HG03457 (cell line): Measurements from ENCODE around the gene SIK3.

Experiments
- ATAC-seq: cut with Tn5 transposase; IDR thresholded peaks from one replicate; pipeline ENCODE4 v1.9.1; 2021; ENCODE audit warnings: moderate number of reproducible peaks; ENCODE audit not compliant: unreplicated experiment

SIK3 gene

DNA sequence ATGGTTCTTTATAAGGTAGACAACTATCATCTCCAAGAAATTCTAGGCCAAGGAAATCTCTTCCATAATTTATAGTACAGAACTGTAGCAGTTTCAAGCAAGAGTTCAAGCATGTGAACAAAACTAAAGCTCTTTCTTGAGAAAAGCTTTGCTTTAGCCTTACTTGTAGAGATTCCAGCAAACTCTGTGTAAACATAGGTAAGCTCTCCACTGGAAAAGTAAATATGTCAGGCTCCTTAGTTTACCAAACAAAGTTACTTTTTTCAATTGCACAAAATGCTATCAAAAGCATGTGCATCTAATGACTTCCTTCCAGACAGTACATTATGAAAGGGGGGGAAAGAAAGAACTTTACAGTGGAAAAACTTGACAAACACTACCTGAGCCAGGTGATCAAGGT is 125.0 kb downstream of the SIK3 start:
- ATAC-seq: no peak

DNA sequence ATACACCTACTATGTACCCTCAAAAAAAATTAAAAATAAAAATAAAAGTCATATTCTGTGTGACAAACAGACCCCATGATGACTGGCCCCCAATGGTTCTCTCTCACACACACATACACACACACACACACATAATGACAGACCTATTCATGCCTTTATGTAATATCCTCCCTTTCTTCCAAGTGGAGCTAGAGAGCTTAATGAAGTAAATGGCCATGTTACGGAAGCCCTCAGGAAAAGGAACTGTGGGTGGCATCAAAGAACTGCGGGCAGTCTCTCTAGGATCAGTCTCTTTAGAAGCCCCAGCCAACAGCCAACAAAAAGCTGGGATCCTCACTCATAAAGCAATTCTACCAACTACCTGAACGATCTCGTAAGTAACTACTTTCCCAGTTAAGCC is 125.5 kb downstream of the SIK3 start:
- no peak for ATAC-seq

DNA sequence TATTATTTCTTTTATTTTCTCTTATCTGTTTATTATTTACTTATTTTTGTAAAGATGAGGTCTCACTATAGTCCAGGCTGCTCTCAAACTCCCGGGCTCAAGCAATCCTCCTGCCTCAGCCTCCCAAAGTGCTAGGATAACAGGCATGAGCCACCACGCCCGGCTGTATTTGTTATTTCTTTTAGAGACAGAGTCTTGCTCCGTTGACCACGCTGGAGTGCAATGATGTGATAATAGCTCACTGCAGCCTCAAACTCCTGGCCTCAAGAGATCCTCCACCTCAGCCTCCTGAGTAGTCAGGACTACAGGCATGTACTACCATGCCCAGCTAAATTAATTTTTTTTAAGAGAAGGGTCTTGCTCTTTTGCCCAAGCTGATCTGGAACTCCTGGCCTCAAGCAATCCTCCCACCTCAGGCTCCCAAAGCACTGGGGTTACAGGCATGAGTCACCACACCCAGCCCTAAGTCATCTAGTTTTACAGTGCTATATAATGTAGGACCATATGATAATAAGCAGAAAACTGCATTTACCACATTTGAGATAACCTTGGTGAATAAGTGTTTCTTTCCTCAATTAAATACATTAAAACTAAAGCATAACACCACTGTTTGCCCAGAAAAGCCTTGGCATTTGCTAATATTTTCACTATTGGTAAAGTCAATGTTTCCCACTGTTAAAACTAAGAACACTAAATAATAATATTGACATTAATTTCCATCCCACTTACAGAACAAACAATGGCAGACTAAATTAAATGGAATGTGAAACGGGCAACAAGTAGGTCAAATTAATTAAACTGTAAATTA is 127.5 kb downstream of the SIK3 start:
- ATAC-seq: no peak

DNA sequence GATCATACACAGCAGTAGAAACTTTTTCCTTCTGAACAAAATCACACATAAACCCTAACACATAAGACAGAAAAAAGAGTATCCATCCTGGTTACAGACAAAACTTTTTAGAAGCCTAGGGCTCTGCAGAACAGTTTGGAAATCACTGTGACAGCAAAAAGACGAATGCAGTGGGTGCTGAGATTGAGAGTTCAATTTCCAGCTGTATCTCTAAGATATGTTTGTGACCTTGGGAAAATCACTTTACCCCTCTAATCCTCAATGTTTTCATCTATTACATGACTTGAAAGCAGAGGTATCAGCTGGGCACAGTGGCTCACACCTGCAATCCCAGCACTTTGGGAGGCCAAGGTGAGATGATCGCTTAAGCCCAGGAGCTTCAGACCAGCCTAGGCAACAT is 128.5 kb downstream of the SIK3 start:
- ATAC-seq: no peak

DNA sequence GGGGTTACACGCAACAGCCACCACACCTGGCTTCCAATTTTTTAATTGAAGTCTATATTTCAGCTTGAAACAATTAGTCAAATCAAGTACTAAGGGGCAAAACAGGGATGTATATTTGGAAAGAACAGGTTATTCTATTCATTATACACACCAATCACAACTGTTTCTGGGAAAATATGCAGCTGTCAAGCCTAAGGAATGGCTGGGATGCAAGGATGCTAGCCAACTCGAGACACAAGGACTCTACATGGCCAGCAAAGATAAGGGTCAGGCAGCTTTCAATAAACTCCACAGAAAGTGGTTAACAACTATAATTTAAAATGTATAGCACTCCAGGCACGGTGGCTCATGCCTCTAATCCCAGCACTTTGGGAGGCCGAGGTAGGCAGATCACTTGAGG is 134.0 kb downstream of the SIK3 start:
- ATAC-seq: no peak

DNA sequence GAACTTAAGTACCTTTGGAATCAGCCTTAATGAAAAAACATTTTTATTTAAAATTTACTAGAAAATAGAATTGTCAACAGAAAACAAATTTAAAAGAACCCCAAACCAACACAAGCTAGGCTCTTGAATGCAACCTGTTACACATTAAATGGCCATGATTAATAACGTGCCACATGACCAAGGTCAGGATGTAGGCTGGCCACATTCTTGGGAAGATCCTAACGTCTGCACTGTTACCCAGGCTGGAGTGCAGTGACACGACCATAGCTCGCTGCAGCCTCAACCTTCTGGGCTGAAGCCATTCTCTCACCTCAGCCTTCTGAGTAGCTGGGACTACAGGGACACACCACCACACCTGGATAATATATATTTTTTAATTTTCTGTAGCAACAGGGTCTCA is 134.4 kb downstream of the SIK3 start:
- no peak for ATAC-seq

DNA sequence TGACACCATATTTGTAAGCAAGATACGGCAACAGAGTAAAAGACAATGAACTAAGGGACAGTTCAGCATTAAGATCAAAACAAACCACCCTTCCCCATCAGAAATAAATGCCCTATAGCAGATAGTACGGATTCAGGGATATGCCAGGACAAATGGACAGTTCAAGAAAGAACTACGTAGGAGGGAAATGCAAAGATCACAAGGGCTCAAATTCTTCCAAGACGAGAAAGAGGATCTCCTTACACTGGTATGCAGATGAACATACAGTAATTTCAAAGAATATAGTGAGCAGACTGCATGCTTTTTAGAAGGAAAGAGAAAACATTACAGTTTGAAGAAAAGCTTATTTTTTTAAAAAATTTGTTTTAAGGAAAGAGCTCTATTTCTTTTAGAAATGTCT is 136.1 kb downstream of the SIK3 start:
- no peak for ATAC-seq

DNA sequence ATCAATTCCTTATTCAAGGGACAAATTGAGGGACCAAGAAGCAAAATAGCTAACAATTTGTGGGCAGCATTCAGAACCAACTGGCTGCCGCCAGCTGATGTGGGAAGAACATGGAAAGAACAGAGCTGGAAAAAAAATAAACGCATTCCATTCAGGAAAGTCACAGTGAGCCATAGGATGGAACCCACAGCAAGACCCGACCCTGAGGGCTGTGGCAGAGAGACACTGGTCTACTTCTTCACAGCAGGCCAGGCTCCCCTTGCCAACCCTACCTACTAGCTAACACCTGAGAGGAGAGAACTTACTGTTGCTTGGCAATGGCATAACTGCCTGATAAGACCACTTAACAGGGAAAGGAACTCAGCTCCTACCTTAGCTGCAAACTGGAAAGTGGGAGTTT is 137.3 kb downstream of the SIK3 start:
- ATAC-seq: no peak

DNA sequence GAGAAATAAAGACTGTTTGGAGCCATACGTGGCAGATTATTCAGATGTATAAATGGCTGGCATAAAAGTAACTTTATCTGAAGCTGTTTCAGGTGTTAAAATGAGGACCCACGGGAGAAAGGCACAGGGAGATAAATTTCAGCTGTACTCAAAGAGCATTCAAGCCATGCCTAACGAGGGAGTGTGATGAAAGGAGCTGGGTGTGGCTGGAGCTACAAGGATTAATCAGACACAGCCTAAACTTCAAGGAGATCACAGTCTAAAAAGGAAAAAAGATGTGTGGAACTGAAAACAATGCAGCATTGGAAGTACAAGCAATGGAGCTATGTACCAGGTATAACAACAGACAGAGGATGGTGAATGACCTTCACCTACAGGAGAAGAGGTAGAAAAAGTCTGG is 140.0 kb downstream of the SIK3 start:
- no peak for ATAC-seq

DNA sequence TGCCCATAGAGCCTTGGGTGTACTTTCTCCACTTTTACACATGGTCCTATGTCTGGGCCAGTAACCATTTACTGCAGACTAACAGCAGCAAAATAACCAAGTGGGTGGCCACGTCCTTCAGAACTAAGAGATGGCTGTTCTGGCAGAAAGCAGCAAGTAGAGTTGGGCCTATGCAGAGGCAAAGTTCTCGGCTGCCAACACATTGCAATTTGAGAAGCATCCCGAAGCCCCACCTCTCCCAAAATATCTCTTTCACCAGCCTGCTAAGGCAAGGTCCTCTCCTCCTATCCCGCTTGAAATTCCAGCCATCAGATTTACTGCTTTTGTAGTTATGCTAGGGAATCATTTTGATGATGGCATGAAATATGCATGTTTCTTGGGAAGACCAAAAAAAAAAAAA is 142.3 kb downstream of the SIK3 start:
- ATAC-seq: no peak

DNA sequence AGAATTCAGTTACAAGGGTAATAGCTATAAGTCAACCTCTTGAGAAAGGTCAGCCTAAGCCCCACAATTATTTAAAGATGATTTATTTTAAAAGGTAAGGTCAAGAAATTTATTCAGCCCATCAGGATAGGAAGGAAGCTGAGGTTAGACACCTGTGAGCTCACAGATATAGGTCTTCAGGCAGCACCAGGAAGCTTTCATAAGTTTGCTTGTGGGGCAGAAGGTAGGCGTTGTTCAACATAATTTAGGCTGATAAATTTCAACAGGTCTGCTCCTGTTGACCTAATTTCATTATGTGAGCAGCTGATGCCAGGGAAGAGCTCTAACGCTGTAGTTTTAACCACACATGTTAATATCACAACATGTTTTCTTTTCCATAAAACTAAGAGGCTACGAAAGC is 142.7 kb downstream of the SIK3 start:
- no peak for ATAC-seq

DNA sequence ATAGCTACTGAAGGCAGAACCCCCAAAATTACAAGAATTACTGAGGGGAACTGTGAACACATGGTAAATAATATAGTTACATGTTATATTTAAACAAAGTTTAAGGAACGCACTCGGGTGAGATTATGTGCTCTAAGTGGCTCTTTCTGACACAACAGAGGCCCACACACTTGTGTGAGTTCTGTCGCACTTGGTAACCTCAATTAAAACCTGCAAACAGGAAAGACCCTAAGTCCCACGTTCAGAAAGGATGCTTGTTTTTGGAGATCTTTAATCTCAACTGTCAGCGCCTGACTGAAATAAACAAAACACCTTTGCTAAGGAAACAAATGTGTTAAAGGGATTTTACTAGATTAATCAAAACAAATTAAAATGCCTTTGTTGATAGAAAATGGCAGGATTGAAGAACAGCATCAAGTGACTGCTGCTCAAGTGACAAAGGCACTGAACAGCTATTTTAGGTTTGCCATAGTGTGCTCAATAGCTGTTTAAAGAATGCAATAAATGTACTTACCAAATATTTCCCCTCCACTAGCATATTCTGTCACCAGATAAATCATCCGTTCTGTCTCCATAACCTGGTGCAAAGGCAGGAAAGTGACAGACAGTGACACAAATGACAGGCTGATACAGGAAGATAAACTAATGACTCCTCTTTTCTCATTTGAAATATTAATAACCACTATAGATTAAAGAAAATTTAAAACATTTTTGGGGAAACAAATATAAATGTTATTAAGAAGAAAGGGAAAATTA is 144.5 kb downstream of the SIK3 start:
- no peak for ATAC-seq

DNA sequence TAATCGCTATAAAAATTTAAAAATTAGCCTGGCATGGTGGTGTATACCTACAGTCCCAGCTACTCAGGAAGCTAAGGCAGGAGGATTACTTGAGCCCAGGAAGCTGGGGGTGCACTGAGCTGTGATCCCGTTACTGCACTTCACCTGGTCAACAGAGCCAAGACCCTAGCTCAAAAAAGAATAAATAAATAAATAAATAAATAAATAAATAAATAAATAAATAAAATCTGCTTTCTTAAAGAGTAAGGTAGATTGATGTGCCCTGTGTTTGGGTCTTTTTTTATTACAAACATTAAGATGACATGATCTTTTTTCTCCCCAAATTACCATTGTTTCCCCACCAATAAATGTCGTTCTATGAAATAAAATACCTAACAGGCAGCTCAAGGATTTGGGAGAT is 146.5 kb downstream of the SIK3 start:
- ATAC-seq: no peak

DNA sequence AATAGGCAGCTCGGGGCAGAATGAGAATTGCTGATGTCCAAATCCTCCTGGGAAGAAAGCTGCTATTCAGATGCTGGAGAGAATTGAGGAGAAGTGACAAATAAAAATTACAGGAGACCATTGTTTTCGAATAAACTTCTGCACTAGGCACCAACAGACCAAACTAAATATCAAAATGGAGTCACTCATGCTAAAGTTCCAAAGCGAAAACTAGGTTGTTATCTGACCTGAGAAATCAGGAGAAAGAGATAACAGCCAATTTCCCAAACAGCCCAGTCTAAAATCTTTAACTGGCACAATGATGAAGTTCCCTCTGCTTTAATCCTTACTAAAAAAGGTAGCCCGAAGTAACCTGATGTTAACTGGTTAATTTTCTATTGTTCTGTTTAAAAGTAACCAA is 148.0 kb downstream of the SIK3 start:
- no peak for ATAC-seq

DNA sequence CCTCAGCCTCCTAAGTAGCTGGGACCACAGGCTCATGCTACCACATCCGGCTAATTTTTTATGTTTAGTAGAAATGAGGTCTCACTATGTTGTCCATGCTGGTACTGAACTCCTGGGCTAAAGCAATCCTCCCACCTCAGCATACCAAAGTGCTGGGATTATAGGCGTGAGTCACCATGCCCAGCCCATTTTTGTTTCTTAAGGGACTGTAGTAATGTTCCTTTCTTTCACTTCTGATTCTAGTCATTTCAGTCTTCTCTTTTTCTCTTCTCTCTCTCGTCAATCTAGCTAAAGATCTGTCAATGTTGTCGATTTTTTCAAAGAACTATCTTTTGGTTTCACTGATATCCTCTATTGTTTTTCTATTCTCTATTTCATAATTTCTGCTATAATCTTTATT is 149.8 kb downstream of the SIK3 start:
- ATAC-seq: no peak

DNA sequence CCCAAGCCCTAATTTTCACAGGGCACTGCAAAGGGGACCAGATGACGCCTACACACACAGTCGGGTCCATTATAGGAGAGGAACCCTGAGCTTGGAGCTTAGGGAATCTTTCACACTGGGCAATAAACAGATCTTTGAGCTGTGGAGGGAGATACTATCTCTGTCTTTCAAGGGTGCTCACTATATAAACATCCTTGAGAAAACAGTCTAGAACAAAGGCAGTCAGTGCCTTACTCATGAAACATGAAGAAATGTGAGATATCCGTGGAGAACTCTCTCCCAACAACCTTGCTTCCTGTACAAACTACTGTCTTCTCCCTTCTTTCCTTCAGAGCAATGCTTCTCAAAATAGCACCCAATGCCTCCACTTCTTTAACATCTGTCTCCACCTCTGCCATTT is 151.8 kb downstream of the SIK3 start:
- ATAC-seq: no peak

DNA sequence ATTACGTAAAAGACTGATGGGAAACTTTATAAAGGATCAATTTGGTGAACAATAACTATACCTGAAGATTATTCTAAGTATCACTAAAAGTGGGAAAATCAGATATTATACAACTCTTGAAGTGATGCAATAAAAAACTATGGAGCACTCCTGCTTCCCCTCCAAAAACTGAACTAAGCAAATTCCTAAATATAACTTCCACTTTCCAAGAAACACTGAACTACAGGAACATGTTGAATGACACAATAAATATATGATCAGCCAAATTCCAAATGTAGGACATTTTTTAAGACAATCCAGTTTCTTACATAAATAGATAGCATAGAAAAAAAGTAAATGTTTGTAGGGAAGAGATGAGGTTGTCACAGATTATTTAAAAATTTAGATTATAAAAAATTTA is 158.7 kb downstream of the SIK3 start:
- no peak for ATAC-seq

DNA sequence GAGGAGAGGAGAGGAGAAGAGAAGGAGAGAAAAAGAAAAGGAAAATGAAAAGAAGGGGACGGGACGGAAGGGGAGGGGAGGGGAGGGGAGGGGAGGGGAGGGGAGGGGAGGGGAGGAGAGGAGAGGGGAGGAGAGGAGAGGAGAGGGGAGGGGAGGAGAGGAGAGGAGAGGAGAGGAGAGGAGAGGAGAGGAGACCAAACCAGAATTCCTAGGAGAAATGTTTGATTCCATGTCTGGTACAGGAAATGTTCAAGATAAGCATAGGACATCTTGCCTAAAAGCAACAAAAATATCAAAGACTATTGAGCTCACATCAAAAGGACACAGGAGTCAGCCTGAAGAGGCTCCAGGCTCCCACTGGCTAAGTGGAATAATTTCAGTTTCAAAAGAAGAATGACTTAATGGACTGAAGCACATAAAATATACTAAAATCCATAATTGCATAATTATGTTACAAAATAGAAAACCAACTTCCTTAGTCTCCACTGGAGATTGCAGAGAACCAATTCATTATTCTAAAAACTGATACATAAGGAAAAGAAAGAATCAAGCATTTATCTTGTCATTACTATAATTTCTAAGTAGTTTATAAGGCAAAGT is 159.7 kb downstream of the SIK3 start:
- no peak for ATAC-seq

DNA sequence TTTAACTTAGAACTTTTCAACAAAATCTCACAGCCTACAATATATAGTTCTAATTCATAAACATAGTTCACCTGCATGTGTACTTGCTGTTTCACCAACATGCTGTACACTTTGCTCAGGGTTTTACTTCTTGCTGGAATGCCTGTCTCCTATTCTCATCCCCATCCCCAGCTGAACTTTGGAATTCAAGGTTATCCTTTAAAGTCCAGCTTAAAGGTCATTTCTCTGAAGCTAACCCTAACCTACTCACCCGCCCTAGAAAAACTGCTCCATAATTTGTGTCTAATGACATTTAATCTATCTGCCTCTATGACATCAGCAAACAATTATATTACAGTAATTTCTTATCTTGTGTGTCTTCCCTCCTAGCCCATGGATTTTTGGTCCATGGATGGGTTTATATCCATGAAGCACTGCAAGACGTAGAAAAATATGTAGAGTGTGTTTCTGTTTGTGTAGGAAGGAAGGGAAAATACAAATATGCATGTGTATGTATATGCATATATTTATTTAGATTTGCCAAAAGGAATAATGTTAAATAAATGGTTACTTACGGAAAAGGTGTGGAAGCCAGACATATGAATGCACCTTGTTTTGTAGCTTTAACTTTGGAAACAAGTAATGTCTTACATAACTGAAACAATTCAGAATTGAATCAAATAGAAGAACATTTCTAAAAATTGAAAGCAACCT is 161.3 kb downstream of the SIK3 start:
- ATAC-seq: no peak

DNA sequence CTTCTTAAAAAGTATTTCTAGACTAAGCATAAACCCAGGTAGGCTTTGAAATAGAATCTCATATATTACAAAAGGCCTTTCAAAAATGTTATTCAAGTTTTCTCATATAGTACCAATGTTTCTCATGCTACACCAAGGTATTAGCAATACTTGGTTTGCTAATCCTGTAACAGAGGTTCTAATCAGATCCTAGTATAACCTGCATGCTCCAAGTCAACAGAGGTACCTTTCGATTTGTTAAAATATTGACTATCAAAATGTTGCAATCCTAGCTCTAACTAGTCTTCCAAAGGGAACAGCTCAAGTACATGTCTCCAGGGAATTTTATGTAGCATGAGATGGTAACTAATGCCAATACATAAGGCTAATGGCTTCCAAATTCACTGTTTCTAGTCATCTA is 162.7 kb downstream of the SIK3 start:
- ATAC-seq: no peak

DNA sequence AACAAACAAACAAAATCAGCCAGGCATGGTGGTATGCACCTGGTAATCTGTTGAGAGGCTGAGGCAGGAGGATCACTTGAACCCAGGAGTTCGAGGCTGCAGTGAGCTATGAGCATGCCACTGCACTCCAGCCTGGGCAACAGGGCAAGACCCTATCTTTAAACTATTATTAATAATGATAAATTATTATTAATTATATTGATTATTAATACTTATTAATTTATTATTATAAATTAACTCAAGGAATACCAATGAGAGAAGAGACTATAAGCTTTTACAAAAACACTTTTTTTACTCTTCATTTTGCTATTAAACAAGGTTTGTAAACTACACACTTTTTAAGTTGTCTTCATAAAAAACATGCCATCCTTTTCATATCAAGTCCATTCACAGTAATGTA is 163.1 kb downstream of the SIK3 start:
- no peak for ATAC-seq

DNA sequence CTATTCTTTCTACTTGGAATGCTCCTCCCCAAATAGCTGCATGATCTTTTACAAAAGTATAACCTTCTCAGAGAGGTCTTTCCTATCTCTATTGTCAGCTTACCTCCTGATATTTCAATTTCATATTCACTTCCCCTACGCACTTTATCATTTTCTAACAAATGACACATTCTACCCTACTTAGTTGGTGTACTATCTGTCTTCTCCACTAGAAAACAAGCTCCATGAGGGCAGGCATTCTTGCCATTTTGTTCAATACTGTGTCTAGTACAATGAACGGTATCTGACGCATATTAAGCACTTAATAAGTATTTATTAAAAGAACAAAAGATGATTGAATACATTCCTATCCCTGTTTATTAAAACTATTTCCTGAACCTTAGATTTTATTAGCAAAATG is 164.3 kb downstream of the SIK3 start:
- ATAC-seq: no peak
